NCI-H460 (cell line): Measurements from ENCODE around the gene FYN. TPM values are rescaled to one million over a fixed set of nuclear protein-coding genes. Genes with fewer than 3 reads are reported as not detected.

Source experiments
- DNase-seq: peaks from one replicate; pipeline ENCODE4 v3.0.0-alpha.2; 2016; ENCODE audit warnings: low read depth; ENCODE audit errors: extremely low read depth
- total RNA-seq: library from RNA; depleted of rRNA; stranded (reverse); fragments of >200 nt; shearing (Covaris generic); gene quantifications from 2 replicates; pipeline ENCODE4 v1.2.3, GENCODE V29; 2014

Gene FYN
- total RNA-seq, 1 experiment from 2014 or later: 1.1 TPM

DNA sequence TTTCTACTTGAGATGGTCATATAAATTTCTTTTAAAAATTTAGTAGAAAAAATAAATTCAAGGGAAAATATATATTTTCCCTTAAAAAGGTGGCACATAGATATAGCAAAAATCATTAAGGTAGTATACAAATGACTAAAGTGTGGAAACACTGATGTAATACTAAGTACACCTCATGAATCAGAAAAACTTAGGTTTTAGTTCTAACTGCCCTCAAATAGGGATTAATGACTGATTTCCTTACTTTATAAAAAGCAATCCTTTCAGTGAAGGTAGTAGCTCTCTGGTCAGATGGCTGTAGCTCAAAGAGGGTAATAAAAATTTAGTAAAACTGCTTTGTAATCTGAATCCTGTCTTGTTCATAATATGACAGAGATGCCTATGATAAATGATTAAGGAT lies 63.5 kb downstream of the FYN start:
- no peak for DNase-seq

DNA sequence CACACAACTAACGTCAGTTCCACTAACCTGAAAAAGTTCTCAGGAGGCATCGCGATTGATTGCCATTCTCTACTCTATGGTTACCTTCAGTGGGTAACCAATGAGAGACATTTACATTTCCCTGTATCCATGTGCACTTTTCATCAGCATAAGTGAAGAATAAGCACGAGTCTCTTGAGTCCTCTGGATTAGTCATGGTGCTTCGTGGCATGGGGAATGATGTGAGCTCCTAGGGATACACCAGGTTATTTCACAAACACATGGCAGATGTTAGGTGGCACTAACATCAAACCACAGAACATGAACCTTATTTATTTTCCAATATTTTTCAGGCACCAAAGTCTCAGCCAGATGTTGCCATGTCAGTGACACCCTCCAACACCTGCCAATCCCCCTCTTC lies 64.0 kb downstream of the FYN start:
- no peak for DNase-seq

DNA sequence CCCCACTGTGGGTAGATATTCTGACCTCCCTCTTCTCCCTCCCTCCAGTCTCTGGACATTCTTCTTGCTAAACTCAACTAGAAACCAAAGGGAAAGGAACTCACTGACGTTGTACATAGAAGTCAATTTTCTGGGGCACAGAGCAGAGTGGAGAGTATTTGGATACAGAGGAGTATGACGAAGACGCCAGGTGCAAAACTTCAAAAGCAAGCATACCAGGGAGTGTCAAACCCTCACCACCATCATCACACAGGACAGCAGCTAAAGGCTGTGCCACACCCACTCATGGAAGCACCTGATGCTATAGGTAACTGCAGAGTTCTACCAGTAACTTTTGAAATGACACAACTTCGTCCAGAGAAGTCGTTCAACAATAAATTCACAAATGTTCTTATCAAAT lies 64.8 kb downstream of the FYN start:
- DNase-seq: no peak

DNA sequence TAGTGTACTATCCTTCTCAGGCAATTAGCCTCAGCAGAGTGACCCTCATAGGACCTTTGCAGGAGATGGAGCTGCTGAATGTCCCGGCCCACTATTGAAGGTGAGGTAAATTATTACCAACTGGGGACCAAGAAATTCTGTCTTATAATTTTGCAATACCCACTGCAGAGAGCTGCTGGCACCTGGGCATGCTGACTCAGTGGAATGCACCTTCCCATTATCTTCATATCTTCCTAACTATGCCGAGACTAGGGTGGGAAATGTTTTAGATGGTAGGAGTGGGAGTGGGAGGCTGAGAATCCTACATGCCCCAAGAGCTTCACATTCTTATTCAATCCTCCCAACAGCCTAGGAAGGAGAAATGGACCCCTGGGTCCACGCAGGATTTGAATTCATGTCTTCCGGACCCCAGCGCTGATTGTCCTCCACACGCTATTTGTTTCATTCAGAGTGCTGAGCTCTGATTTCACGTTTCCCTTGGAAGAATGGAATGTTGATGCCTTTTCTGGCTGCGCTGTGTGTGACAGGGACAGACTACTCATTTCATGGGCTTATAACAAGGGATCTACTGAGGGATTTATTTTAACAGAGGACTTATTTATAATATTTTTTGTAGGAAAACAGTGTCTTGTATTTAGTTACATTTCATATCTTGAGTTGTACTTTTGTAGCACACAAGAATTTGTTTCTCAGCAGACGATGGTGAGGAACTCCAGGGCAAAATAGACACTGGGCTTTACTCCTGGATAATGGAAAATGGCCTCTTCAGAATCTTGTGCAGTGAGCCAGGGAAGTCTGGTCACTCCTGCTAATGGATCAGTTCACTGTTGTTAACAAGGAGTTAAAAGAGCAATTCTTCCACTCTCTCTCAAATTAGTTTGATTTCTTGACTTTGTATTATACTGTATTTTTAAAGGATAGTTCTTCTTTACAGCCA lies 66.4 kb downstream of the FYN start:
- no peak for DNase-seq

DNA sequence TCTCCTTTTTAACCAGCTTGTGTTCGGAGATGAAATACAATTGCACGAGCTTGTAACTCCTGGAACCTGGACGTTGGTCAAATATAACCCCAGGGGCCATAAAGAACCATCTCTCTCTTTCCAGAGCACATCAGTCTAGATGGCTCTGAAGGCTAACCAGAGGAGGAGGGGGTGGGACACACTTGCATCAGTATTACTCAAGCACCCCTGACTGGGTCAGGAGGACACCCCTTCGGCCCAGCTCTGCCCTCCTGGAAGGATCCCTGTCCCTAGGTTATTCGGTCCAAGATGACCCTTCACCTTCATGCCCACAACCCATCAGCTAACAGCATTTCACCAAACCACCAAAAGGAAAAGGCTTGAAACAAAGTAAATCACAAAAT lies 67.1 kb downstream of the FYN start:
- DNase-seq: no peak

DNA sequence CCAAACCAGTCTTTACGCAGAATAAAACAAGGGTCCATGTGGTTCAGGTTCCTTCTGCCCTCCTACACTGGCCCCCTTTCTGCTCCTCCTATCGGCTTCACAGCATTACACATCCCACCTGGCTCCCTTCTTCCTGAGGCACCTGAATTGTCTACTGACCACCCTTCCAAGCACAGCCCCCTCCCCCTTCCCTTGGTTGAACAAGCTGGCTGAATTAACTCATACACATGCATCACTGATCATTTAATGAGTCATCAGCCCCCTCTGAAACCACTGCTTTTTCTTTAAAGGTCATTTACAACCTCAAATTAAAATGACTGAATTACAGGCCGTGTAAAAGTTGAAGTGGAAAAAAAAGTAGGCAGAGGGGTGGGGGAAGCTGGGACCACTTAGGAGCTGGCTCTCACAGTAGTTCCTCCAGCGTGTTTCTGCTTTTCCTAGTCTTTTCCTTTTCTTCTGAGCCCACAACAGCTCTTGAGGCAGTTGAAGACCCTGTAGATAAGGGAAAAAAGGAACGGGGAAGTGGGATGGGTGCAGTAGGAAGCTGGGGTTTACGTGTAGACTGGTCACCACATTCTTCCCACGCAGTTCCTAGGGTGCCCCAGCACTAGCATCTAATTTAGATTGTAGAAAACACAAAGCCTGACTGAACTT lies 67.6 kb downstream of the FYN start:
- DNase-seq: no peak

DNA sequence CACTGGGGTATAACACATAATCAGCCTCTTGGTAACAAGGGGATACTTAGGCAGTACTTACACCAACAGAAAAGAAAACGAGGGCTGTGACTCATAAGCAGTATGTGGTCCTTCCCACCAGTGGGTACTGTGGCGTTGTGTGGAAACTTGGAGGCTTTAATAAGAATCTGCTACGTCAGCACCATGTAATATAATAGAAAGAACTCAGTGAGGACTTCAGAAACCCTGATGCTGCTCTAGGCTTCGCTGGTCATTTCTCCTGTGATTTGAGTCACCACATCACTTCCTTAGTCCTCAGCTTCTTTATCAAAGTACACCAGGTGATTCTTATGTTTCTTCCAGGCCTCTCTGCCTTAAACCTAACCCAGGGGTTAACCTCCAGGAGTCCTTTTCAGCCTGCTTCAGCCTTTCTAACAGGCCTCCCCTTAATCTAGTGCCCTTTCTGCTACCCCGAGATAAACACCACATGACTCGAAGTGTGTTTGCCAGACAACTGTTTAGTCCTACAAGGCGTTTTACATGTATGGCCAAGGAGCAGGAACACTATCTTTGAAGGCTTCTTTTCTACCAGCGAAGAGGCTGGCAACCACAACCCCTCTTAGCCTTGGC lies 68.5 kb downstream of the FYN start:
- DNase-seq: no peak

DNA sequence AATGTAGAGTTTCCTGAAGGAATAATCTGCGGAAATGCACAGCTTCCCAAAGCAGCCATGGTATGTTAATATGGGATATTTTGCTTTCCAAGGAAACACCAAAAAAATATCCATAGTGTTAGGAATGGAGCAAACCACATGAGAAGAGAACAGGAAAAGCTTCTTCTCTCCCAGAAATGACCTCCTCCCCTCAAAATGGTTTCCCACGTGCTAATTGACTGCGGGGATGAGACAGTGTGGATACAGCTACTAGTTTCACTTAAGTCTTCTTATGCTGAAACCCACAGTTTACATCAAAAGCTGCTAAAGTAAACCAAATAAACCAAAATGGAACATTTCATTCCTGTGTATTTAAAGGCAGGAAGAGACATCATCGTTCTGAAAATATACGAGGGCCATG lies 69.4 kb downstream of the FYN start:
- DNase-seq: no peak

DNA sequence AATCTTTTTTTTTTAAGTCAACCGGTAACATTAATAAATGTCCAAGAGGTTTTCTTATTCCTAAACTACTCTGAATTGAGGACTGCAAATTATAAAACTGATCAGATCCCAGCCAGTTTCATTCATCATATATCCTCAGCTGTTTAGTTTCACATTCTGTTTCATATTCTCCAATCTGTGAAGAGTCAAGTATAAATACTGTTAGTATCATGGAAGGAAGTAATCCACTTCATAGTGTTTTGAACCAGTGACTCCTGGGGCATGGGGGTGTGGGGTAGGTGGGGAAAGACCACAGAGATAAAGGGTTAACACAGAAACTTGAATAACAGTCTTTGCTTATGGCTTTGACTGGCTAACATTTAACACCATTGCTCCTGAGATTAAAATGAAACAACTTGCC lies 69.9 kb downstream of the FYN start:
- DNase-seq: no peak

DNA sequence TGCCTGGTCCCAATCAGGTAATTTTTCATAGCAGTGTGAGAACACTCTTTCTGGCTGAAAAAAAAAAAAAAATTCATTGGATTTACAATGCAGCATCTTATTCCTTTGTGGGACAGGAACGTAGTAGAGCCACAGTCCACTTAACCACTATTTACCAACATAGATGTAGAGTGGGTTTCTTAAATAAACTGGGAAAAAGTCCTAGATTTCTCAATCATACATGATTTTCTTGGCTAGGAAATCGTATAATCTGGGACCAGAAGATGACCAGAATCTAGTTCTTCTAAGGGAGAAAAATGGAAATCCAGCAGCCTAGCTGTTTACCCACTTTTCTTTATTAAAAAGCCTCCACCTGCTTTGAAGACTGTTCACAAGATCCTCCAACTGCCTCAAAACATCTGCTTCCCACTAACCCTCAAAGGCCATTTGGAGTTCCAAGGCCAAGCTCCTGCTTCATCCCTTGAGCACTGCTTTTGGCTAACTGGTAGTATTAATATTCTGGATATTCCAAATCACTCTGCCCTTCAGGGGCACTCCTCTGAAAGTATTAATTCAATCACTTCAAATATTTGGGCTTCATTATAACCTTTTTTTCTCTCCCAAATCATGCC lies 70.4 kb downstream of the FYN start:
- no peak for DNase-seq

DNA sequence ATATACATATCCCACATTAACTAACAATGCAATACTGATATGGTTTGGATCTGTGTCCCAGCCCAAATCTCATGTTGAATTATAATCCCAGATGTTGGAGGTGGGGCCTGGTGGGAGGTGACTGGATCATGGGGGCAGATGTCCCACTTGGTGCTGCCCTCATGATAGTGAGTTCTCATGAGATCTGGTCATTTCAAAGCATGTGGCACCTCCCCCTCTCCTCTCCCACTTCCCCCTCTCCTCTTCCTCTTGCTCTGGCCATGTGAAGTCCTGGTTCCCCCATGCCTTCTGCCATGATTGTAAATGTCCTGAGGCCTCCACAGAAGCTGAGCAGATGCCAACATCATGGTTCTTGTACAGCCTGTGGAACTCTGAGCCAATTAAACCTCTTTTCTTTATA lies 71.2 kb downstream of the FYN start:
- no peak for DNase-seq

DNA sequence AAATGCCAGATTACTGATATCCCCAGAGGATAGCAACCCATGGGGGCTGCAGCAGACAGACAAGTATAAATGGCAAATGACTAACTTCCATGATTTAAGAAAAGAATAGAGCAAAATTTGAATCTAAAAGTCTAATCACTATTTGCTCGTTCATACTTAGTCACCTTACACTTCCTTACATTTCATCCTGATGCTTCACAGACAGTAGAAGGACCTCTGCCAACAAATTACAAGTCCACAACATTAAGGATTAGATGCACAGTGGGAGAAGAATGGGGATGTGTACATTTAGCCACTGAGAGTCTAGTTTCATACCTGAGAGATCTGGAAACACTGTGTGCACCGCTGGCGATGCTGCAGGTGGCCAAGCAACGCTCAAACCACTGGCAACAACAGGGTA lies 72.4 kb downstream of the FYN start:
- DNase-seq: no peak

DNA sequence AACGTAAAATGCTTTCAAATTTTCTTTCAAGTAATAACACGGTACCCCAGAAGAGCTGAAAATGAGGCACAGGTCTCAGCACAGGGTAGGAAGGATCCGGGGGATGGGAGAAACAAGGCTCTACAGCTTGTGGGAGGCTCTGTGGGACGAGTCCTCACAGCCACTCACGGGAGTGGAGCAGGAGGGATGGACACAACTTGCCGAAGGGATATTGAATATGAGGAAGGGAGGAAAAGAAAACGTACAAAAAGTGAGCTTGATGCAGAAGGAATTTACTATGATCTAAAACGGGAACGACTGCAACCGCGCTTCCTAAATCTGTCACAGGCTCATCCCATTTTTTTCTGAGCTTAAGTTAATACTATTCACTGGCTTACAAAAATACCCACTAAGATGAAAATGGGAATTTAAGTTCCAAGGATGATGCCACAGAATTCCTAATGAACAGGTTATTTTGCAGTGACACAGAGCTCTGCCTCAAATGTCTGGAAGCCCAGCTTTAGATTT lies 72.9 kb downstream of the FYN start:
- DNase-seq: no peak

DNA sequence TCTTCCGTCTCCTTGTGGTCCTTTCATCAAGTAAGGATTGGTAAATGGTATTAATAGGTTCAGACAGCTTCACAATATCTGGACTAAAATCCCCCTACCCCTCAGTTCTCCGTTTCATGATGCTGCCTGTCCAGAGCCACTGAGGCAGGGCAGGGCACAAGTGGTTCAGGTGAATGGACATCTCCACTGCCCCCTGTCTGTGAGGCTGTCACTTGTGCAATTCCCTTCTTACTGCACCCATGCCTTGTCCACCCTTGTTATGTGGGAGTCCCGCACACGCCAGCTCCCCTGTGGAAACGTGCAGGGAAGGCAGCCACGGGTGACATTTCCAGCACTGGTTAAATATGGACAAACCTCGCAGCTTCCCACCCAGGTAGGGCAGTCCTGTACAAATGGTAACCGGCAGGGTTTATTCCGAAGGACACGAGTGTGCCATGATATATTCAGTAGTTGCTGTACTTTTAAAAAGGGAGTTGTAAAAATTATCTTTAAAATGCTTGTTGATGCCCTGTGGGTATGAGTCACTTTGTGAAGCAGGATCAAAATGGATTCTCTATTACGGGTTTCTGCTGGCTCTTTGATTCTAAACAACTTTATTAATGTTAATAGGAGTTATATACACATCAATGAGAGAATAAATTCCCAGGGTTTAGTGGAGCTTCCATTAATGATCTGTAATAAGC lies 73.5 kb downstream of the FYN start:
- DNase-seq: no peak

DNA sequence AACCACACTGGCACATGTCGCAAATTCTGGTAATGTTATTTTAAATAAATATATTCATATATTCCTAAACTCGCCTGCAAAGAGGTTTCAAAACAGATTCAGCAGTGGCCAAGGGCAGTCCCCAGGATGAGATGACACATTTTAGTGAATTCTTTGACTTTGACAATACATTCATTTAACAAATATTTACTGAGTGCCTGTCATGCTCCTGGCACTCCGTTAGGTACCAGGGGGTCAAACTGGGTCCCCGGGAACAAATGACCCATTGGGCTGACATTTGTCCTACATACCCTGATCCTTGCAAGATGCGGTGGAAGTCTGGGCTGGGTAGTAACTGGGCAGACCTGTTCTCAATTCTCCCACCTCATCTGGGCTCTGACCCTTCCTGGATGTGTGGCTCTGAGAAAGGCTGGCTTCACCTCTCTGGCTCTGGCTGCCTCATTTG lies 74.9 kb downstream of the FYN start:
- no peak for DNase-seq

DNA sequence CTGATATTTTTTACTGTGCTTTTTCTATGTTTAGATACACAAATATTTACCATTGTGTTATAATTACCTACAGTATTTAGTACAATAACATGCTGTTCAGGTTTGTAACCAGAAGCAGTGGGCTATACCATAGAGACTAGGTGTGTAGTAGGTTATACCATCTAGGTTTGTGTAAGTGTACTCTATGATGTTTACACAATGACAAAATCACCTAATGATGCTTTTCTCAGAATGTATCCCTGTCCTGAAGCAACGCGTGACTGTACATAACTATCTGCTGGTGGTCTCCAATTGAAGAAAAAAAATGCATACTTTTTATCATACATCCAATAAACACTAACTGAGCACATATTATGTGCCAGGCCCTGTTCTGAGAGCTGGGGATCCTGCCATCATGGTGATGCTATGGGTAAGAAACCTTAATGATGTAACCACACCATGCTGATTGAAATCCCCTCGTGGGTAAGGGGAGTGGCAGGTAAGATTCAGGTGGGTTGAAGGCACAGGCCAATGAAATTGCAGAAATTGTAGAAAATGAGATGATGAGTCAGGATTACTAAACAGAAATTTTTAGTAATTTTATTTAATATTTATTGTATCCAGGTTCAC lies 76.8 kb downstream of the FYN start:
- DNase-seq: no peak

DNA sequence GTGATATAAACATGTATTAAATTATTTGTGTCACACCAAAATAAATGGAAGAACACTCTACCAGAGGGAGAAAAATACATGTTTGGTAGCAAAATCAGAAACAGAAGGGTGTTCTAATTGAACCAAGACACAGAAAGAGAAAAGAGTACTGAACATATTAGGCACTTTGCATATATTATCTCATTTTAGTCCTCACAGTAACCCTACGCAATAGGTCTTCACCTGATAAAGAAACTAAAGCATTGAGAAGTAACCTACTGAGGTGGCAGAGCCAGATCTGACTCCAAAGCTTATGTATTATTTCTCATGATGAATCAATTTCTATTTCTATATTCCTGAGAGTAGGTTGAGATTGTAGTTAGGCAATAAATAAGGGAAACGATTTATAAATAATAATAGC lies 77.7 kb downstream of the FYN start:
- no peak for DNase-seq

DNA sequence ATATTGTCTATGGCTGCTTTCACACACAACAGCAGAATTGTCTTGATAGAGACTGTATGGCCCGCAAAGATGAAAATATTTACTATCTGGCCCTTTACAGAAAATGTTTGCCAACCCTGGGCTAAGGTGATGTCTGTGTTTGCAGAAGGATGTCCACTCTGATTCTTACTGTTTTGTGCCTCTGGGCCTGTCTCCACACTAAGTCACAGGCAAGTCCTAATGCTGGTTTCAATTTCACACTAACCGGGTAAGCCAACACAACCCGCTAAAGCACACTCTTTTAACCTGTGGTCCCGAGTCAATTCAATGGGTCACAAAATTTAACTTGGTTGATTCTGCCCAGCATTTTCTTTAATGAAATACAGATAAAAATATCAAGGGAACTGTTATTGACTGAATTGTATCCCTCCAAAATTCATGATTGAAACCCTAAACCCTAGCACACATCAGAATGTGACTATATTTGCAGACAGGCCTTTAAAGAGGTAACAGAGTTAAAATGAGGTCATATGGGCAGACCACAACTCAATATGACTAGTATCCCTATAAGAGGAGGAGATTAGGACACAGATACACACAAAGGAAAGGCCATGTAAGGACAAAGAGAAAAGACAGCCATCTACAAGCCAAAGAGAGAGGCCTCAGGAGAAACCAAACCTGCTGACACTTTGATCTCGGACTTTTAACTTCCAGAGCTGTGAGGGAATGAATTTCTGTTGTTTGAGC lies 78.4 kb downstream of the FYN start:
- DNase-seq: no peak

DNA sequence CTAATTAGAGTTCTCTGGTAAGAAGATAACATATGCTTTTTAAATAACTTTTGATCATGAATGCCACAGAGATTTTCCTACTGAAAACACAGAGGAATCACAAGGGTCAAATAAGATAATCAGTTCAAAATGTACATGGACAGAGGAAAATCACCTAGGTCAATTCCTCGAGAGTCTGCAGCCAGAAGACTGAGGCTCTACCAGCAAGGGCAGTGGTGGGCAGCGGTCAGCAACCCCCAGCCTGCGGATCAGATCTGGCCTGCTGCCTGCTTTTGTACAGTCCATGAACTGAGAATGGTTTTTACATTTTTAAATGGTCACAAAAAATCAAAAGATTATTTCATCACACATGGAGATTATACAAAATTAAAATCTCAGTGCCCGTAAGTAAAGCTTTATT lies 79.0 kb downstream of the FYN start:
- no peak for DNase-seq

DNA sequence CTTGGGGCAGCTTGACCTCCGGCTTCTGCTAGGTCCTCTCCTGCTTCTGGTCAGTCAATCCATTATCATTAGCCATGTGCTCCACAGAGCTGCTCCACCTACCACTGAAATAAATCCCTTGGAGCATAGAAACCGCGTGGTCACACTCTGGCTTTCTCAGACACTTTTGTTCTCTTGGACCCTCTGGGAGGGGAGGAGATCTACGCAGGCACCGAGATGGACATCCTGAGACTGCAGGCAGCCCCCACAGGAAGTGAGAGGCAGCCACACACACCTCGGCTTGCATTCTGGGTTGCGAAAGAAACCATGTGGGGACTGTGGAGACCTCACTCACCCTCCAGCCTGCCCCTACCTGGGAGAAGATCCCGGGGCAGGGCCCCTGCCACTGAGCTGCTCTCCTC lies 79.5 kb downstream of the FYN start:
- no peak for DNase-seq
